Measurements from ENCODE around the gene SYT15. TPM values are rescaled to one million over a fixed set of nuclear protein-coding genes. Genes with fewer than 3 reads are reported as not detected.

The SYT15 gene
- total and polyA plus RNA-seq, 2 donors (not counting 3 experiments of a cell fraction or from before 2014, with no cell fraction given): 0.50 to 0.75 TPM

GRCh38 chr10:46555713-46556514 is 23.0 kb upstream of the SYT15 start:
- H3K9me3 ChIP-seq (replicated peaks; ENCODE audit: control insufficient read depth, insufficient read depth, low read length): no peaks in the 10 kb centered on the region
- BruUV-seq (replicated peaks): no TSS peak
- dilution Hi-C loops (cut with MboI; ENCODE audit: extremely low pct_ligation_motif_present, low sequenced_read_pairs) (no loop called here), intact Hi-C loops (cut with micrococcal nuclease) (no loop called here)
- H3K79me2 ChIP-seq (ENCODE audit: control insufficient read depth, insufficient read depth, low read length): no peaks in the 10 kb centered on the region
- no peak overlapping the region for H2AFZ ChIP-seq (ENCODE audit: low read depth, low read length)
- no peaks in the 10 kb centered on the region for H3K4me1 ChIP-seq (ENCODE audit: control insufficient read depth, extremely low read depth, insufficient read depth, low read length)
- ChIA-PET POLR2A (no interaction called here), CTCF (no interaction called here)
- no peak for DNase-seq (ENCODE audit: low read depth, low spot score)
- no peak for FAIRE-seq
- no peak overlapping the region for H3K27ac ChIP-seq (ENCODE audit: insufficient read depth, low read depth, low read length)
- H3K36me3 ChIP-seq (ENCODE audit: control insufficient read depth in 2 of 2, extremely low read depth in 1 of 2, insufficient read depth in 2 of 2, low read length in 2 of 2): no peaks in the 10 kb centered on the region
- H3K9me1 ChIP-seq (replicated peaks; ENCODE audit: control insufficient read depth, extremely low read depth, insufficient read depth, low read length): no peaks in the 10 kb centered on the region
- no peak overlapping the region for H3K4me2 ChIP-seq (ENCODE audit: insufficient read depth, low read length)
- H3K27me3 ChIP-seq (ENCODE audit: control insufficient read depth in 2 of 2, insufficient read depth in 2 of 2, low read length in 2 of 2): peaks cover 22 to 31% of the 10 kb centered on the region in 2 experiments
- TF ChIP-seq JUN (IDR thresholded peaks at IDR 0.05; ENCODE audit: borderline replicate concordance, insufficient read depth, insufficient read length, low read depth): no peak
- peak; percentile 82 for TF ChIP-seq EZH2 (IDR thresholded peaks at IDR 0.05; ENCODE audit: borderline replicate concordance, low read depth, low read length, severe bottlenecking)
- no peak for TF ChIP-seq POLR2A (IDR thresholded peaks at IDR 0.05; ENCODE audit: low read depth, low read length)
- no peak overlapping the region for H3K9ac ChIP-seq (replicated peaks; ENCODE audit: extremely low read depth, insufficient read depth, low read length)
- H3K4me3 ChIP-seq (replicated peaks in 1 of 3; ENCODE audit: insufficient read depth in 1 of 3, low read depth in 1 of 3, low read length in 3 of 3): no peak overlapping the region
- H4K20me1 ChIP-seq (replicated peaks; ENCODE audit: control insufficient read depth, extremely low read depth, insufficient read depth, low read length): no peaks in the 10 kb centered on the region

- FAIRE-seq (no peak), DNase-seq (ENCODE audit: low read depth, low spot score) (no peak)
- Histone ChIP-seq H3K27ac (ENCODE audit: insufficient read depth, low read depth, low read length) (no peak within 1 kb of the TSS), H2AFZ (ENCODE audit: low read depth, low read length) (no peak within 1 kb of the TSS), H3K4me1 (ENCODE audit: control insufficient read depth, extremely low read depth, insufficient read depth, low read length) (no peaks in the 10 kb centered on the region), H3K9ac (replicated peaks; ENCODE audit: extremely low read depth, insufficient read depth, low read length) (no peak within 1 kb of the TSS), H3K4me2 (ENCODE audit: insufficient read depth, low read length) (no peak within 1 kb of the TSS), H4K20me1 (replicated peaks; ENCODE audit: control insufficient read depth, extremely low read depth, insufficient read depth, low read length) (no peaks in the 10 kb centered on the region), H3K9me1 (replicated peaks; ENCODE audit: control insufficient read depth, extremely low read depth, insufficient read depth, low read length) (no peaks in the 10 kb centered on the region), H3K79me2 (ENCODE audit: control insufficient read depth, insufficient read depth, low read length) (no peaks in the 10 kb centered on the region), H3K27me3 (ENCODE audit: control insufficient read depth in 2 of 2, insufficient read depth in 2 of 2, low read length in 2 of 2) (peaks cover 22 to 35% of the 10 kb centered on the region in 2 experiments), H3K9me3 (replicated peaks; ENCODE audit: control insufficient read depth, insufficient read depth, low read length) (no peaks in the 10 kb centered on the region), H3K4me3 (replicated peaks in 1 of 3; ENCODE audit: insufficient read depth in 1 of 3, low read depth in 1 of 3, low read length in 3 of 3) (no peak within 1 kb of the TSS), H3K36me3 (ENCODE audit: control insufficient read depth in 2 of 2, extremely low read depth in 1 of 2, insufficient read depth in 2 of 2, low read length in 2 of 2) (no peaks in the 10 kb centered on the region)
- intact Hi-C loops (cut with micrococcal nuclease): no loop called here
- CTCF ChIA-PET: no interaction called here
- TF ChIP-seq MYC (IDR thresholded peaks at IDR 0.05; ENCODE audit: low read depth, low read length) (no peak), EZH2 (IDR thresholded peaks at IDR 0.05; ENCODE audit: borderline replicate concordance, low read depth, low read length, severe bottlenecking) (no peak), POLR2A (IDR thresholded peaks at IDR 0.05; ENCODE audit: low read depth, low read length) (no peak)
- dilution Hi-C loops (cut with MboI; ENCODE audit: extremely low pct_ligation_motif_present, low sequenced_read_pairs): no loop called here
- POLR2A ChIA-PET: no interaction called here
- BruUV-seq (replicated peaks): no TSS peak
Observed at GRCh38 chr10:46556515-46557318, 22.2 kb upstream of the SYT15 start, which contains the start of gene GPRIN2. Gene GPRIN2, minus strand, starts transcription at chr10:46556658. Its CDS starts 5,922 bp downstream, at chr10:46550736.
